Left ventricle myocardium inferior (tissue), 1 donor: Measurements from ENCODE around the gene SCAND1. TPM values are rescaled to one million over a fixed set of nuclear protein-coding genes. Genes with fewer than 3 reads are reported as not detected.
"Not testable (repeated sequence)": the region's sequence is repeated elsewhere in the genome, so short reads cannot be mapped to it uniquely, and the experiment has no call there.

Experiments
- DNase-seq: peaks from one replicate; pipeline ENCODE4 v3.0.0-alpha.2; 2020
- H3K27ac ChIP-seq: fragments of 200-600 bp; replicated peaks from 2 replicates; pipeline ENCODE4 v1.8.0; 2021
- H3K27me3 ChIP-seq: fragments of 200-600 bp; 2 replicates; pipeline ENCODE4 v1.8.0; 2021; ENCODE audit warnings: low read depth
- H3K36me3 ChIP-seq: fragments of 200-600 bp; 2 replicates; pipeline ENCODE4 v1.8.0; 2021
- H3K4me1 ChIP-seq: fragments of 200-600 bp; 2 replicates; pipeline ENCODE4 v1.8.0; 2021
- H3K4me3 ChIP-seq: fragments of 200-600 bp; 2 replicates; pipeline ENCODE4 v1.8.0; 2021; ENCODE audit warnings: mild to moderate bottlenecking, moderate library complexity
- H3K9me3 ChIP-seq: fragments of 200-600 bp; replicated peaks from 2 replicates; pipeline ENCODE4 v1.8.0; 2021
- CTCF ChIP-seq: fragments of 200-600 bp; IDR thresholded peaks from 2 replicates; pipeline ENCODE4 v1.8.0; 2021; ENCODE audit warnings: antibody characterized with exemption, mild to moderate bottlenecking, borderline replicate concordance
- intact Hi-C: fragments of 100-400 bp; cut with micrococcal nuclease; formaldehyde crosslinking; loops from one replicate; pipeline ENCODE4 v1.11.0; 2022
- long read RNA-seq: library from polyadenylated mRNA; unstranded; transcript quantifications from one replicate; pipeline ENCODE4 v2.0.0, GENCODE V29; 2021
- total RNA-seq: library from RNA; stranded (reverse); fragmentation: NEBNext Ultra II Directional; extraction: Animal tissue kit (Norgen Biotek cat#: 25700); gene quantifications from one replicate; pipeline ENCODE4 v1.2.1, GENCODE V29; 2021
- donor health status: DM: no; HTN: yes; CAD: no; lungs with severe emphysema.

SCAND1 gene
- 40.0 TPM for total RNA-seq
- long read RNA-seq, transcript SCAND1-201 (2 exons, 902 nt), result major isoform, 22 of 58 reads
- long read RNA-seq, partial matches to known transcripts, result 0 of 58 reads
- long read RNA-seq, other reads (novel, unspliced or antisense), result 36 of 58 reads

- intact Hi-C loops, result no loop called here
- H3K36me3 ChIP-seq, result peaks cover under 1% of the 10 kb centered on the region
- peaks cover 43% of the 10 kb centered on the region for H3K4me1 ChIP-seq
- no peaks in the 10 kb centered on the region for H3K27me3 ChIP-seq
- peak within 1 kb of the TSS; percentile 95 for H3K4me3 ChIP-seq
- H3K9me3 ChIP-seq, result no peaks in the 10 kb centered on the region
- peak; percentile 94 for DNase-seq
- H3K27ac ChIP-seq, result peak within 1 kb of the TSS; percentile 98
- TF ChIP-seq CTCF, result peak; percentile 98
These were observed at the start of gene SCAND1 for GRCh38 chr20:35954200-35954906. Gene SCAND1 (minus strand): TSS chr20:35954502. CDS start chr20:35954284, 218 bp downstream.

- Histone ChIP-seq H3K9me3 (peaks cover 16% of the 10 kb centered on the region), H3K4me3 (no peak overlapping the region), H3K4me1 (no peaks in the 10 kb centered on the region), H3K27me3 (no peaks in the 10 kb centered on the region), H3K27ac (no peak overlapping the region), H3K36me3 (no peaks in the 10 kb centered on the region)
- TF ChIP-seq CTCF, result no peak
- intact Hi-C loops, result no loop called here
- no peak for DNase-seq
These were observed 49.7 kb upstream of the SCAND1 start for GRCh38 chr20:36004045-36004444.

- Histone ChIP-seq H3K27ac (no peak overlapping the region), H3K4me3 (no peak overlapping the region), H3K36me3 (no peaks in the 10 kb centered on the region), H3K9me3 (peaks cover 16% of the 10 kb centered on the region), H3K27me3 (no peaks in the 10 kb centered on the region), H3K4me1 (no peaks in the 10 kb centered on the region)
- DNase-seq, result no peak
- intact Hi-C loops, result no loop called here
- no peak for TF ChIP-seq CTCF
These were observed 48.6 kb upstream of the SCAND1 start for GRCh38 chr20:36002855-36003254.

- H3K4me3 ChIP-seq, H3K4me1 ChIP-seq, intact Hi-C loops, DNase-seq, H3K27ac ChIP-seq, H3K36me3 ChIP-seq, H3K27me3 ChIP-seq: not testable (repeated sequence)
- H3K9me3 ChIP-seq, result peaks cover 16% of the 10 kb centered on the region
These were observed 47.0 kb upstream of the SCAND1 start for GRCh38 chr20:36001331-36001730.

GRCh38 chr20:35996492-35996891 lies 42.2 kb upstream of the SCAND1 start:
- H3K27me3 ChIP-seq, H3K4me3 ChIP-seq, intact Hi-C loops, DNase-seq, H3K27ac ChIP-seq, H3K36me3 ChIP-seq, H3K4me1 ChIP-seq: not testable (repeated sequence)
- peaks cover 11% of the 10 kb centered on the region for H3K9me3 ChIP-seq

GRCh38 chr20:35994994-35995453 lies 40.7 kb upstream of the SCAND1 start:
- Histone ChIP-seq H3K4me1 (peaks cover 3% of the 10 kb centered on the region), H3K36me3 (no peaks in the 10 kb centered on the region), H3K9me3 (peaks cover 6% of the 10 kb centered on the region), H3K4me3 (no peak overlapping the region), H3K27me3 (no peaks in the 10 kb centered on the region), H3K27ac (no peak overlapping the region)
- intact Hi-C loops, result no loop called here
- TF ChIP-seq CTCF, result peak; percentile 93
- peak; percentile 80 for DNase-seq
